Measurements from ENCODE around the gene SORBS1.

The SORBS1 gene

GRCh38 chr10:95346715-95347401 is 214.3 kb downstream of the SORBS1 start:
- no peak for DNase-seq (ENCODE audit: low read depth)

- no peak for DNase-seq (ENCODE audit: low read depth)
These were observed 217.6 kb downstream of the SORBS1 start for GRCh38 chr10:95343573-95343972.

- DNase-seq (ENCODE audit: low read depth), result peak; percentile 39
These were observed 219.4 kb downstream of the SORBS1 start for GRCh38 chr10:95341716-95342130.

GRCh38 chr10:95339863-95340262 is 221.3 kb downstream of the SORBS1 start:
- no peak for DNase-seq (ENCODE audit: low read depth)

GRCh38 chr10:95337423-95338160 is 223.6 kb downstream of the SORBS1 start:
- DNase-seq (ENCODE audit: low read depth), result no peak

GRCh38 chr10:95336702-95337101 is 224.5 kb downstream of the SORBS1 start:
- DNase-seq (ENCODE audit: low read depth), result no peak

- no peak for DNase-seq (ENCODE audit: low read depth)
These were observed 225.1 kb downstream of the SORBS1 start for GRCh38 chr10:95335933-95336699.

GRCh38 chr10:95334805-95335144 is 226.4 kb downstream of the SORBS1 start:
- DNase-seq (ENCODE audit: low read depth), result no peak

- peak; percentile 58 for DNase-seq (ENCODE audit: low read depth)
These were observed 227.0 kb downstream of the SORBS1 start for GRCh38 chr10:95333997-95334804.

- no peak for DNase-seq (ENCODE audit: low read depth)
These were observed 228.4 kb downstream of the SORBS1 start for GRCh38 chr10:95332666-95333249.

GRCh38 chr10:95331596-95332130 is 229.5 kb downstream of the SORBS1 start:
- no peak for DNase-seq (ENCODE audit: low read depth)

GRCh38 chr10:95330966-95331453 is 230.2 kb downstream of the SORBS1 start:
- no peak for DNase-seq (ENCODE audit: low read depth)

GRCh38 chr10:95329296-95329695 is 231.9 kb downstream of the SORBS1 start:
- DNase-seq (ENCODE audit: low read depth), result no peak

- no peak for DNase-seq (ENCODE audit: low read depth)
These were observed 233.2 kb downstream of the SORBS1 start for GRCh38 chr10:95328013-95328412.

- DNase-seq (ENCODE audit: low read depth), result no peak
These were observed 233.8 kb downstream of the SORBS1 start for GRCh38 chr10:95327367-95327766.

GRCh38 chr10:95326396-95326795 is 234.8 kb downstream of the SORBS1 start:
- no peak for DNase-seq (ENCODE audit: low read depth)

GRCh38 chr10:95325863-95326262 is 235.3 kb downstream of the SORBS1 start:
- no peak for DNase-seq (ENCODE audit: low read depth)

- no peak for DNase-seq (ENCODE audit: low read depth)
These were observed 236.5 kb downstream of the SORBS1 start for GRCh38 chr10:95324436-95325268.

- no peak for DNase-seq (ENCODE audit: low read depth)
These were observed 239.4 kb downstream of the SORBS1 start for GRCh38 chr10:95321554-95322301.

- no peak for DNase-seq (ENCODE audit: low read depth)
These were observed 241.9 kb downstream of the SORBS1 start for GRCh38 chr10:95319239-95319638.
